HCT116 (cell line): ENCODE data around the gene ESM1. TPM values are rescaled to one million over a fixed set of nuclear protein-coding genes. Genes with fewer than 3 reads are reported as not detected.

Experiments
- ATAC-seq: fragments of 200-7000 bp; cut with Tn5 transposase; 2 replicates; pipeline ENCODE4 v1.9.1; 2020; ENCODE audit warnings: mild to moderate bottlenecking, moderate library complexity
- BruUV-seq: library from RNA; stranded (reverse); fragments of 400-500 nt; replicated peaks from 2 replicates; lab custom pipeline; 2021; lab: Mats Ljungman, UMichigan
- CTCF ChIA-PET: fragments of 300-600 bp; sonication (Branson Sonifier 250); formaldehyde crosslinking; loops from one replicate; lab custom pipeline; 2021; ENCODE audit warnings: antibody characterized with exemption; lab: Charles Lee
- POLR2A ChIA-PET: fragments of 300-600, 350-600 bp; sonication (Branson Sonifier 250); formaldehyde crosslinking; loops from one replicate; lab custom pipeline; 2021; ENCODE audit warnings: antibody characterized with exemption; lab: Charles Lee
- RAD21 ChIA-PET, 2 experiments: fragments of 300-600 bp; sonication (Branson Sonifier 250); formaldehyde crosslinking; loops; one replicate each; lab custom pipeline; 2023; ENCODE audit warnings: low total read pairs in 2 of 2; ENCODE audit not compliant: uncharacterized antibody in 2 of 2, unreplicated experiment in 2 of 2, low non-redundant PET in 1 of 2; lab: Charles Lee
- DNase-seq: peaks from one replicate; pipeline ENCODE4 v3.0.0-alpha.2; 2010; ENCODE audit warnings: low read depth, low spot score
- H2AFZ ChIP-seq: fragments of 200-600 bp; shearing (Covaris generic), sonication (generic); 2 replicates; pipeline ENCODE4 v1.6.1; 2017; ENCODE audit warnings: low read depth, mixed run types, mixed read lengths, antibody characterized with exemption, low read length; ENCODE audit not compliant: poor library complexity, severe bottlenecking
- H3K27ac ChIP-seq: 2 replicates; pipeline ENCODE4 v1.5.1; 2012; ENCODE audit warnings: low read depth, low read length
- H3K27me3 ChIP-seq: fragments of 200-600 bp; sonication (generic); 2 replicates; pipeline ENCODE4 v1.6.1; 2016; ENCODE audit warnings: mixed run types, low read length, mixed read lengths; ENCODE audit not compliant: insufficient read depth
- H3K36me3 ChIP-seq, 2 experiments: fragments of 200-500 bp in 1 of 2; fragments of 200-600 bp in 1 of 2; sonication (Bioruptor generic) in 1 of 2; sonication (generic) in 1 of 2; 2 replicates each; pipeline versions ENCODE4 v1.5.1 to v1.6.1; 2014 to 2016; ENCODE audit warnings: low read length in 2 of 2, inconsistent platforms in 1 of 2, mixed read lengths in 1 of 2, mixed run types in 1 of 2; ENCODE audit not compliant: insufficient read depth in 2 of 2, control insufficient read depth in 1 of 2
- H3K4me1 ChIP-seq, 2 experiments: fragments of 200-600 bp in 1 of 2; sonication (generic) in 1 of 2; 2 replicates each; pipeline versions ENCODE4 v1.5.1 to v1.6.1; 2012 to 2017; ENCODE audit warnings: low read length in 2 of 2, inconsistent platforms in 1 of 2, mild to moderate bottlenecking in 1 of 2, mixed read lengths in 1 of 2, mixed run types in 1 of 2, moderate library complexity in 1 of 2; ENCODE audit not compliant: insufficient read depth in 2 of 2, control insufficient read depth in 1 of 2
- H3K4me2 ChIP-seq: fragments of 200-600 bp; sonication (generic); 2 replicates; pipeline ENCODE4 v1.6.1; 2017; ENCODE audit warnings: mixed run types, low read length, mixed read lengths
- H3K4me3 ChIP-seq, 2 experiments: fragments of 200-600 bp in 1 of 2; sonication (generic) in 1 of 2; replicated peaks in 1 of 2; 2 replicates each; pipeline ENCODE4 v1.5.1; 2011 to 2016; ENCODE audit warnings: low read length in 2 of 2, control low read depth in 1 of 2, low read depth in 1 of 2, mild to moderate bottlenecking in 1 of 2, mixed read lengths in 1 of 2, mixed run types in 1 of 2
- H3K79me2 ChIP-seq: fragments of 200-600 bp; sonication (generic); 2 replicates; pipeline ENCODE4 v1.6.1; 2017; ENCODE audit warnings: mild to moderate bottlenecking, mixed run types, low read length, moderate library complexity, mixed read lengths; ENCODE audit not compliant: insufficient read depth
- H3K9ac ChIP-seq: fragments of 200-600 bp; sonication (generic); 2 replicates; pipeline ENCODE4 v1.6.1; 2016; ENCODE audit warnings: low read length, mixed read lengths
- H3K9me2 ChIP-seq: fragments of 200-600 bp; sonication (generic), shearing (Covaris generic); 2 replicates; pipeline ENCODE4 v1.6.1; 2017; ENCODE audit warnings: mixed run types, mild to moderate bottlenecking, moderate library complexity; ENCODE audit not compliant: insufficient read depth
- H3K9me3 ChIP-seq, 2 experiments: fragments of 200-500 bp in 1 of 2; fragments of 200-600 bp in 1 of 2; sonication (Bioruptor generic) in 1 of 2; sonication (generic) in 1 of 2; 2 replicates each; pipeline ENCODE4 v1.6.1; 2014 to 2017; ENCODE audit warnings: low read length in 2 of 2, mixed read lengths in 2 of 2, inconsistent platforms in 1 of 2, low read depth in 1 of 2, mild to moderate bottlenecking in 1 of 2, mixed run types in 1 of 2, moderate library complexity in 1 of 2; ENCODE audit not compliant: control insufficient read depth in 1 of 2, insufficient read depth in 1 of 2
- H4K20me1 ChIP-seq: fragments of 200-600 bp; sonication (generic), shearing (Covaris generic); 2 replicates; pipeline ENCODE4 v1.6.1; 2017; ENCODE audit warnings: mixed run types, mild to moderate bottlenecking, moderate library complexity; ENCODE audit not compliant: insufficient read depth
- ATF3 ChIP-seq: IDR thresholded peaks from 2 replicates; pipeline ENCODE4 v1.6.1; 2012
- CBX3 ChIP-seq: IDR thresholded peaks from 2 replicates; pipeline ENCODE4 v1.6.1; 2012; ENCODE audit warnings: low read depth
- CEBPB ChIP-seq: IDR thresholded peaks from 2 replicates; pipeline ENCODE4 v1.6.1; 2012; ENCODE audit warnings: low read depth
- CTCF ChIP-seq, 3 experiments: fragments of 200-600 bp in 1 of 3; sonication (generic) in 1 of 3; IDR thresholded peaks in 2 of 3; conservative IDR thresholded peaks in 1 of 3; 2 replicates each; pipeline ENCODE4 v1.5.1; 2012 to 2017; ENCODE audit warnings: low read depth in 2 of 3, low read length in 2 of 3, antibody characterized with exemption in 1 of 3, borderline replicate concordance in 1 of 3, control low read depth in 1 of 3, mild to moderate bottlenecking in 1 of 3, mixed read lengths in 1 of 3, mixed run types in 1 of 3, moderate library complexity in 1 of 3; ENCODE audit not compliant: insufficient read depth in 1 of 3
- EZH2 ChIP-seq: fragments of 200-600 bp; sonication (generic); IDR thresholded peaks from 2 replicates; pipeline ENCODE4 v1.6.1; 2017; ENCODE audit warnings: antibody characterized with exemption, mixed run types
- EZH2phosphoT487 ChIP-seq: fragments of 200-600 bp; IDR thresholded peaks from 2 replicates; pipeline ENCODE4 v1.6.1; 2018; ENCODE audit warnings: antibody characterized with exemption, borderline replicate concordance
- JUND ChIP-seq: IDR thresholded peaks from 2 replicates; pipeline ENCODE4 v1.6.1; 2012
- MAX ChIP-seq: IDR thresholded peaks from 2 replicates; pipeline ENCODE4 v1.6.1; 2012
- RAD21 ChIP-seq: IDR thresholded peaks from 2 replicates; pipeline ENCODE4 v1.6.1; 2012; ENCODE audit warnings: low read depth, mild to moderate bottlenecking
- REST ChIP-seq: IDR thresholded peaks from 2 replicates; pipeline ENCODE4 v1.6.1; 2012; ENCODE audit warnings: low read depth
- SP1 ChIP-seq: IDR thresholded peaks from 2 replicates; pipeline ENCODE4 v1.6.1; 2012; ENCODE audit warnings: low read depth
- SRF ChIP-seq: IDR thresholded peaks from 2 replicates; pipeline ENCODE4 v1.6.1; 2012; ENCODE audit warnings: low read depth
- TCF7L2 ChIP-seq: IDR thresholded peaks from 2 replicates; pipeline ENCODE4 v1.7.0; 2011; ENCODE audit warnings: borderline replicate concordance, inconsistent platforms; ENCODE audit not compliant: insufficient read depth, insufficient read length; ENCODE audit errors: extremely low read depth
- ZFX ChIP-seq: fragments of 450-650 bp; IDR thresholded peaks from 2 replicates; pipeline ENCODE4 v1.6.1; 2017
- intact Hi-C: fragments of 100-400 bp; cut with micrococcal nuclease; formaldehyde crosslinking; loops from 2 replicates; pipeline ENCODE4 v1.10.0; 2022
- total RNA-seq: library from RNA; stranded (reverse); gene quantifications from one replicate; pipeline ENCODE4 v1.2.1, GENCODE V29; 2021; ENCODE audit not compliant: unreplicated experiment

ESM1 gene
- total RNA-seq, 1 experiment from 2014 or later: not detected

GRCh38 chr5:55027595-55027994 lies 42.2 kb upstream of the ESM1 start:
- no peaks in the 10 kb centered on the region for H3K36me3 ChIP-seq
- H4K20me1 ChIP-seq: no peaks in the 10 kb centered on the region
- CTCF ChIA-PET: no interaction called here
- no peak overlapping the region for H3K9ac ChIP-seq
- no TSS peak for BruUV-seq
- ATAC-seq (no peak), DNase-seq (no peak)
- H2AFZ ChIP-seq: no peak overlapping the region
- no peaks in the 10 kb centered on the region for H3K9me2 ChIP-seq
- H3K4me3 ChIP-seq: no peak overlapping the region
- RAD21 ChIA-PET: no interaction called here
- peaks cover 47% of the 10 kb centered on the region for H3K27me3 ChIP-seq
- H3K4me1 ChIP-seq: no peaks in the 10 kb centered on the region
- H3K4me2 ChIP-seq: no peak overlapping the region
- no peak overlapping the region for H3K27ac ChIP-seq
- TF ChIP-seq REST: no peak
- TF ChIP-seq RAD21: no peak
- no peak for TF ChIP-seq CBX3
- no peak for TF ChIP-seq EZH2
- no peak for TF ChIP-seq ATF3
- no peak for TF ChIP-seq ZFX
- TF ChIP-seq MAX: no peak
- no peak for TF ChIP-seq CTCF (IDR thresholded peaks at IDR 0.05 in 2 of 3, conservative IDR thresholded peaks at IDR 0.05 in 1 of 3; ENCODE audit: borderline replicate concordance in 1 of 3, insufficient read depth in 1 of 3, low read depth in 2 of 3, low read length in 2 of 3)
- TF ChIP-seq SP1: no peak
- TF ChIP-seq JUND: no peak
- no peak for TF ChIP-seq EZH2phosphoT487
- TF ChIP-seq TCF7L2: no peak
- TF ChIP-seq CEBPB: no peak
- no peak for TF ChIP-seq SRF
- no peaks in the 10 kb centered on the region for H3K9me3 ChIP-seq
- POLR2A ChIA-PET: no interaction called here
- intact Hi-C loops: no loop called here
- H3K79me2 ChIP-seq: no peaks in the 10 kb centered on the region
